HG02571 (cell line): ENCODE results near the gene FGD4.

Experiments used
- ATAC-seq: cut with Tn5 transposase; IDR thresholded peaks from one replicate; pipeline ENCODE4 v1.9.1; 2021; ENCODE audit warnings: mild to moderate bottlenecking, moderate library complexity; ENCODE audit not compliant: unreplicated experiment

FGD4 gene

GRCh38 chr12:32402170-32402569 is 2.8 kb downstream of the FGD4 start:
- ATAC-seq: no peak

- no peak for ATAC-seq
Observed at GRCh38 chr12:32402946-32403345, 3.6 kb downstream of the FGD4 start.

GRCh38 chr12:32407795-32408194 is 8.4 kb downstream of the FGD4 start:
- ATAC-seq: no peak

- no peak for ATAC-seq
Observed at GRCh38 chr12:32413412-32413811, 14.1 kb downstream of the FGD4 start.

- ATAC-seq: no peak
Observed at GRCh38 chr12:32418221-32418620, 18.9 kb downstream of the FGD4 start.

- ATAC-seq: no peak
Observed at GRCh38 chr12:32418903-32419519, 19.7 kb downstream of the FGD4 start.

- no peak for ATAC-seq
Observed at GRCh38 chr12:32419520-32419960, 20.2 kb downstream of the FGD4 start.

- no peak for ATAC-seq
Observed at GRCh38 chr12:32420356-32420755, 21.0 kb downstream of the FGD4 start.

- no peak for ATAC-seq
Observed at GRCh38 chr12:32423559-32423958, 24.2 kb downstream of the FGD4 start.

GRCh38 chr12:32431025-32431424 is 31.7 kb downstream of the FGD4 start:
- no peak for ATAC-seq

- ATAC-seq: no peak
Observed at GRCh38 chr12:32435921-32436705, 36.8 kb downstream of the FGD4 start.

- ATAC-seq: no peak
Observed at GRCh38 chr12:32437095-32437515, 37.7 kb downstream of the FGD4 start.

- no peak for ATAC-seq
Observed at GRCh38 chr12:32440120-32440865, 40.9 kb downstream of the FGD4 start.

GRCh38 chr12:32443491-32443890 is 44.1 kb downstream of the FGD4 start:
- no peak for ATAC-seq

GRCh38 chr12:32444895-32445294 is 45.5 kb downstream of the FGD4 start:
- no peak for ATAC-seq

GRCh38 chr12:32445356-32445755 is 46.0 kb downstream of the FGD4 start:
- ATAC-seq: no peak

GRCh38 chr12:32446316-32447119 is 47.2 kb downstream of the FGD4 start:
- ATAC-seq: no peak

GRCh38 chr12:32448586-32448985 is 49.2 kb downstream of the FGD4 start:
- no peak for ATAC-seq

- ATAC-seq: no peak
Observed at GRCh38 chr12:32450363-32450762, 51.0 kb downstream of the FGD4 start.

GRCh38 chr12:32450768-32451167 is 51.4 kb downstream of the FGD4 start:
- no peak for ATAC-seq

GRCh38 chr12:32451816-32452215 is 52.5 kb downstream of the FGD4 start:
- no peak for ATAC-seq
